Fibroblast of mammary gland (primary cell): ENCODE measurements around the gene BEAN1.

Experiments used
- DNase-seq: peaks from one replicate; pipeline ENCODE4 v3.0.0-alpha.2; 2010; ENCODE audit warnings: low read depth
- H3K4me3 ChIP-seq: 2 replicates; pipeline ENCODE4 v1.5.1; 2011; ENCODE audit warnings: low read depth, mild to moderate bottlenecking, low read length, moderate library complexity; ENCODE audit not compliant: control insufficient read depth
- CTCF ChIP-seq: conservative IDR thresholded peaks from 2 replicates; pipeline ENCODE4 v1.5.1; 2011; ENCODE audit warnings: low read depth, low read length, inconsistent platforms; ENCODE audit not compliant: control insufficient read depth, insufficient read depth

BEAN1 gene

GRCh38 chr16:66522816-66523590, 95.9 kb downstream of the BEAN1 start:
- DNase-seq, result no peak
- no peak overlapping the region for H3K4me3 ChIP-seq
- TF ChIP-seq CTCF, result no peak

- no peak overlapping the region for H3K4me3 ChIP-seq
- no peak for TF ChIP-seq CTCF
- DNase-seq, result no peak
These were observed 96.8 kb downstream of the BEAN1 start for GRCh38 chr16:66523861-66524354.

- no peak overlapping the region for H3K4me3 ChIP-seq
- no peak for DNase-seq
- no peak for TF ChIP-seq CTCF
These were observed 97.6 kb downstream of the BEAN1 start for GRCh38 chr16:66524601-66525164.

GRCh38 chr16:66525396-66526180, 98.5 kb downstream of the BEAN1 start:
- no peak overlapping the region for H3K4me3 ChIP-seq
- no peak for DNase-seq
- no peak for TF ChIP-seq CTCF

- no peak overlapping the region for H3K4me3 ChIP-seq
- DNase-seq, result no peak
- TF ChIP-seq CTCF, result no peak
These were observed 101.2 kb downstream of the BEAN1 start for GRCh38 chr16:66528294-66528693.

- H3K4me3 ChIP-seq, result no peak overlapping the region
- no peak for TF ChIP-seq CTCF
- DNase-seq, result no peak
These were observed 102.4 kb downstream of the BEAN1 start for GRCh38 chr16:66529475-66529874.
